PC-9 (cell line): ENCODE measurements around the gene FOXK1.

Source experiments
- EZH2 ChIP-seq: fragments of 200-600 bp; sonication (generic); IDR thresholded peaks from 2 replicates; pipeline ENCODE4 v1.8.0; 2017; ENCODE audit warnings: antibody characterized with exemption, low read depth
- TF ChIP-seq, protein P1 (sequence below): fragments of 200-600 bp; sonication (generic); conservative IDR thresholded peaks from 2 replicates; pipeline ENCODE4 v1.6.1; 2017; ENCODE audit warnings: mixed run types, antibody characterized with exemption, mild to moderate bottlenecking, moderate library complexity

DNA sequence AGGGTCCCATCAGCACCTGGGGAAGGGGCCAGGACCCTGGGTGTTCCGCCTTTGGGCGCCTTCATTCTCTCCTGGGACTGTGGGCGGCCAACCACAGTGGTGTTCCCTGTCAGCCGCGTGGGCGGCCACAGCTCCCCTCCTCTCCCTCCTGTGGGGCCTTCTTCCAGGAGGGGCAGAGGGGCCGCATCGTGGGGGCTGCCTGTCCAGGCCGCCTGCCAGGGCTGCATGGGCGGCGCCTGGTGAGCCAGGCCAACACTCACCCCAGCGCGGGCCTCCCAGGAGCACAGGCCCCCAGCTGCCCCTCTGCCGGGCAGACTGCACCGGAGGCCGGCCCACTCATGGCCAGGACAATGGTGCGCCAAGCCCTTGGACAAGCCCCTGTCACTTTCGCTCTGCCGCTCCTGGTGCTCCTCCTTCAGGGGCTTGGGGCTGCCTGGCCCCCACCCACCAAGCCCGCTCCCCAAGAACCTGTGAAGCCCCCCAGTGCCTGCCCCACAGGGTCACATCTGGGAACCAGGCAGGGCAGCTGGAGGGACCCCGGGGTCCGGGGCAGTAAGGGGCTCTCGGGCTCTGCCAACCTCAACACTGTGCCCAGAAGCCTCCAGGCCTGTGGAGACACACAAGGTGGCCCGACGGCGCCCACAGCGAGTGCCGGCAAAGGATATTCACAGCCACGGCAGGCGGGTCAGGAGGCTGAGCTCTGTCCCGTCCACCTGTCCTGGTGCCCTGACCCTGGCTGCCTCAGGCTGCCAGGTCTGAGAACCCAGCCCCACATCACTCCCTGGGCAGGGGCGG lies 136.1 kb downstream of the FOXK1 start:
- TF ChIP-seq, protein P1, sequence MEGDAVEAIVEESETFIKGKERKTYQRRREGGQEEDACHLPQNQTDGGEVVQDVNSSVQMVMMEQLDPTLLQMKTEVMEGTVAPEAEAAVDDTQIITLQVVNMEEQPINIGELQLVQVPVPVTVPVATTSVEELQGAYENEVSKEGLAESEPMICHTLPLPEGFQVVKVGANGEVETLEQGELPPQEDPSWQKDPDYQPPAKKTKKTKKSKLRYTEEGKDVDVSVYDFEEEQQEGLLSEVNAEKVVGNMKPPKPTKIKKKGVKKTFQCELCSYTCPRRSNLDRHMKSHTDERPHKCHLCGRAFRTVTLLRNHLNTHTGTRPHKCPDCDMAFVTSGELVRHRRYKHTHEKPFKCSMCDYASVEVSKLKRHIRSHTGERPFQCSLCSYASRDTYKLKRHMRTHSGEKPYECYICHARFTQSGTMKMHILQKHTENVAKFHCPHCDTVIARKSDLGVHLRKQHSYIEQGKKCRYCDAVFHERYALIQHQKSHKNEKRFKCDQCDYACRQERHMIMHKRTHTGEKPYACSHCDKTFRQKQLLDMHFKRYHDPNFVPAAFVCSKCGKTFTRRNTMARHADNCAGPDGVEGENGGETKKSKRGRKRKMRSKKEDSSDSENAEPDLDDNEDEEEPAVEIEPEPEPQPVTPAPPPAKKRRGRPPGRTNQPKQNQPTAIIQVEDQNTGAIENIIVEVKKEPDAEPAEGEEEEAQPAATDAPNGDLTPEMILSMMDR = no peak
- no peak for TF ChIP-seq EZH2
